OCI-LY1 (cell line): ENCODE data around the gene RAPGEF4.

Experiments used
- EZH2 ChIP-seq: fragments of 200-600 bp; sonication (generic), shearing (Covaris generic); IDR thresholded peaks from 2 replicates; pipeline ENCODE4 v1.8.0; 2017; ENCODE audit warnings: borderline replicate concordance, mixed run types, mild to moderate bottlenecking, antibody characterized with exemption, low read length, moderate library complexity, mixed read lengths
- TF ChIP-seq, protein P1 (sequence below): fragments of 200-600 bp; sonication (generic), shearing (Covaris generic); IDR thresholded peaks from 2 replicates; pipeline ENCODE4 v1.5.1; 2017; ENCODE audit warnings: mild to moderate bottlenecking, antibody characterized with exemption, low read length, moderate library complexity, mixed read lengths

DNA sequence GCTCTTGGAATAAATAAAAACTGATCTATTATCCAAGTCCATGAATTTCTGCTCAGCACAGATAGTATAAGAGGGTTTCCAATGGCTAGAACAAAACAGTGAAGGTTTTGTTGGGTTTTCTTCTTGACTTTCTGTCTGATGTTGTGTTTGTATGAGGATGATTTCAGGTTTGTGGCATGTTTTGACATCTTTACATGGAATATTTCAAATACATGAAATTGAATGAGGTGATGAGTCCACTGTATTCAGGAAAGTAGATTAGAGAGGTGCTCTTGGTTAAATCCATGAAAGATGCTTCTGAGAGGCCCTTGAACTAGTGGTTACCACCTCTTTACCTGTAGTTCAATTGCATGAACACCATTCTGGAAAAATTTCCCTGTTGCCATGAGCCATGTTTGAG lies 84.3 kb downstream of the RAPGEF4 start:
- TF ChIP-seq, protein P1, sequence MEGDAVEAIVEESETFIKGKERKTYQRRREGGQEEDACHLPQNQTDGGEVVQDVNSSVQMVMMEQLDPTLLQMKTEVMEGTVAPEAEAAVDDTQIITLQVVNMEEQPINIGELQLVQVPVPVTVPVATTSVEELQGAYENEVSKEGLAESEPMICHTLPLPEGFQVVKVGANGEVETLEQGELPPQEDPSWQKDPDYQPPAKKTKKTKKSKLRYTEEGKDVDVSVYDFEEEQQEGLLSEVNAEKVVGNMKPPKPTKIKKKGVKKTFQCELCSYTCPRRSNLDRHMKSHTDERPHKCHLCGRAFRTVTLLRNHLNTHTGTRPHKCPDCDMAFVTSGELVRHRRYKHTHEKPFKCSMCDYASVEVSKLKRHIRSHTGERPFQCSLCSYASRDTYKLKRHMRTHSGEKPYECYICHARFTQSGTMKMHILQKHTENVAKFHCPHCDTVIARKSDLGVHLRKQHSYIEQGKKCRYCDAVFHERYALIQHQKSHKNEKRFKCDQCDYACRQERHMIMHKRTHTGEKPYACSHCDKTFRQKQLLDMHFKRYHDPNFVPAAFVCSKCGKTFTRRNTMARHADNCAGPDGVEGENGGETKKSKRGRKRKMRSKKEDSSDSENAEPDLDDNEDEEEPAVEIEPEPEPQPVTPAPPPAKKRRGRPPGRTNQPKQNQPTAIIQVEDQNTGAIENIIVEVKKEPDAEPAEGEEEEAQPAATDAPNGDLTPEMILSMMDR, result no peak
- no peak for TF ChIP-seq EZH2
